GM12801 (cell line): ENCODE measurements around the gene IMPG1.

Experiments
- TF ChIP-seq, protein P1 (sequence below): IDR thresholded peaks from one replicate; pipeline ENCODE4 v1.5.1; 2011; ENCODE audit warnings: control low read depth; ENCODE audit not compliant: insufficient read length; ENCODE audit errors: extremely low read depth

IMPG1 gene

DNA sequence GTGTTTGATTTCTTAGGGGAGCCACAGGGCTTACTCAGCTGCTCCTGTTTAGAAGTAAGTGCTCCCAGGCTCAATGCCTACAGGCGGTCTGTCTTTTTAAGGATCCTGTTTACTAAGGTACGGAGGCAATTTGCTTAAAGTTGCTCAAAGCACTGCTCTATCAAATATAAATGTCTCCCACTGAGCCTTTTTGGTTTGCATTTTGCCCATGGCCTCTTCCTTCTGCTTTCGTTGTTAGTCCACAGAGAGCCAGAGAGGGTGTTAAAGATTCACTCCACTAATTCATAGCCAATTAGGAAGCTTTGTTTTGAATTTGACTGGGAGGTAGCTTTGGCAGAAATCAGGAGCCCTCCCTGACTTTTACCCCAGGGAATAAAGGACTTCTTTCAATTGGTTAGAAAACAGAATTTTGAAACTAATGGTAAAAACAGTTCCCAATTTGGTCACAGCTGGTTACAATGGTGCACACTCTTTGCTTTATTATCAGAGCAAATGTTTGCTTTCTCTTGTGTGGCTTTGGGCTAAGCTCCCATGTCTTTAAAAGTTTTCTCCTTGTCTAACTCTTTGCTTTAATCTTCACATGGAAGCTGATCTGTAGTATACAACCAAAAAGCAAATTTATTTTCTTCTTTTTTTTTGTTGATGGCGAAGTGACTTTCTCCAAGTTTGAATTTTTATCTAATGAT lies 126.2 kb downstream of the IMPG1 start:
- TF ChIP-seq, protein P1, sequence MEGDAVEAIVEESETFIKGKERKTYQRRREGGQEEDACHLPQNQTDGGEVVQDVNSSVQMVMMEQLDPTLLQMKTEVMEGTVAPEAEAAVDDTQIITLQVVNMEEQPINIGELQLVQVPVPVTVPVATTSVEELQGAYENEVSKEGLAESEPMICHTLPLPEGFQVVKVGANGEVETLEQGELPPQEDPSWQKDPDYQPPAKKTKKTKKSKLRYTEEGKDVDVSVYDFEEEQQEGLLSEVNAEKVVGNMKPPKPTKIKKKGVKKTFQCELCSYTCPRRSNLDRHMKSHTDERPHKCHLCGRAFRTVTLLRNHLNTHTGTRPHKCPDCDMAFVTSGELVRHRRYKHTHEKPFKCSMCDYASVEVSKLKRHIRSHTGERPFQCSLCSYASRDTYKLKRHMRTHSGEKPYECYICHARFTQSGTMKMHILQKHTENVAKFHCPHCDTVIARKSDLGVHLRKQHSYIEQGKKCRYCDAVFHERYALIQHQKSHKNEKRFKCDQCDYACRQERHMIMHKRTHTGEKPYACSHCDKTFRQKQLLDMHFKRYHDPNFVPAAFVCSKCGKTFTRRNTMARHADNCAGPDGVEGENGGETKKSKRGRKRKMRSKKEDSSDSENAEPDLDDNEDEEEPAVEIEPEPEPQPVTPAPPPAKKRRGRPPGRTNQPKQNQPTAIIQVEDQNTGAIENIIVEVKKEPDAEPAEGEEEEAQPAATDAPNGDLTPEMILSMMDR = no peak

DNA sequence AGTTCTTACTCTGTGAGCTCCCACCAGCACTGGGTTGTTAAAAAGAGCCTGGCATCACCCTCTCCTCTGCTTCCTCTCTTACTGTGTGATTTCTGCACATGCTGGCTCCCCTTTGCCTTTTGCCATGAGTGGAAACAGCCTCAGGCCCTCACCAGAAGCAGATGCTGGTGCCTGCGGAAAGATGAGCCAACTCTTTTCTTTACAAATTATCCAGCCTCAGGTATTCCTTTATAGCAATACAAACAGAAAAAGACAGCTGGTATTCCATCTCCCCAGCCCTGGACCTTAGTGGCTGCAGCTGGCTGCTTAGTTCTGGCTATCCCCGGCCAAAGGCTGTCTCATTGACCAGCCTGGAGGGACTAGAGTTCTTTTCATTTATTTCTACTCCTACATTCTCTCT lies 129.1 kb downstream of the IMPG1 start:
- TF ChIP-seq, protein P1 = no peak

DNA sequence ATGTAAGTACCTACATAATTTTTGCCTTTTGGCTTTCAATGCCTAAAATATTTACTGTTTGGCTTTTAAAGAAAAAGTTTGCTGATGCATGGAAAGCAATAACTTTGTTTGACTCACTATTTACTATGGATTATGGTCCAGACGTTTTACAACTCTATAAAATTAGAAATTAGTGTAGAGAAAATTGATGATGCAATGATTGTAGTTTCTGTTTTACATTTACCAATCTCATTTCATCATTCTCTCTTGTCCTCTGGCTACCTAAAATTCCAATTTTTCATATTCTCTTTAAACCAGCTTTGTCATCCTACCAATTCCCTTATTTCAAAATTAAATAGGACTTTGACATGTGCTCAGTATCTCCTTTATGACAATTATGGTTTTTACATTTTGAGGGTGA lies 131.0 kb downstream of the IMPG1 start:
- TF ChIP-seq, protein P1 = no peak

DNA sequence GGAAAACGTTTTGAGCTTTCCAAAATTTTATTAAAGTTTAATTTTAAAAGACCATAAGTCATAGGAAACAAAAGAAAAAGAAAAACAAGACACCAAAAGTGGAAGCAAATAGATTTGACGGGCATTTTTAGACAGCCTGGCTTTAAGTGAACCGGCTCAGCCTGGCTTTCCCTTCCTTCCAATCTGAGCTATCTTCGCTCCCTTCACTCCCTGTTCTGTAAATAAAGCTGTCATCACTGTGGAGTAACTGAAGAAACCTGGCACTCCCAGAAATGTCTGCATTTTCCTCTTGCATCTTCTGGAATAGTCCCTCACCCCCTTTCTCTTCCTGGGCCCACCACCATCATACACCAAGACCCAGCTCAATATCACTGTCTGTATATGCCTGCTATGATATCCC lies 131.9 kb downstream of the IMPG1 start:
- TF ChIP-seq, protein P1 = no peak

DNA sequence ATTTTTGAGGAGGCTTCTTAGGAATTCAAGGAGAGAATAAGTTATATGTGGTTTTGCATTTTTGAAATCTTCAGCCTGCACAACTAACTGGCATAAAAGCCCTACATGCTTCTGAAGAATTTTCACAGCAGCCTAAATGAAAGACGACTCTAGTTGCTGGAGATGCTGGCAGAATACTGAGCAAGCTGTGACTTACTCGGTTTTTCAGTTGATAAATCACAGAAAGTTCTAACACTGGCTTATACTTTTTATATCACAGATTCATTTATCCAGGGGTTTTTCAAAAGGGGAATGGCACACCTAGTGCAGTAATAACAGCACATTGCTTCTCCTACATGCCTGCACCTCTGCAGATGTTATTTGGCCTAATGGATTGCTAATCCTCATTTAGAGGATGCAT lies 134.6 kb downstream of the IMPG1 start:
- TF ChIP-seq, protein P1 = no peak

DNA sequence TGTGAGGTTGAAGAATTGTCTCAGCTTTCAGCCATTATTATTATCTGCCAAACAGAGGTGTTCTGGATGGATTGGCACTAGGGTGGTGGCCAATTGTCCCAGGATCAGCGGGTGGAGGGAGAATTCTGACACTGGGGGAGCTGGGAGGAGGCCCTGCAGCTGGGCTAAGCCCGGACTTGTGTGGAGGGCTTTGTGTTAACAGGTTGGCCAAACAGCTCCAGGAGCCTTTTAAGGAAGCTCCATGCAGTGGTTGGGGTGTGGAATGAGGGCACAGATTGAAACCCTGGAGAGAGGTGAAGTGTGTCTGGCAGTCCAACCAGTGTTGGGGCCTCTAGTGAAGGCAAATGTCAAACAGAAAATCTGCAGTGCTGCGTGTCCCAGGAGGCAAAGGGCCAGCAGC lies 135.8 kb downstream of the IMPG1 start:
- TF ChIP-seq, protein P1 = no peak

DNA sequence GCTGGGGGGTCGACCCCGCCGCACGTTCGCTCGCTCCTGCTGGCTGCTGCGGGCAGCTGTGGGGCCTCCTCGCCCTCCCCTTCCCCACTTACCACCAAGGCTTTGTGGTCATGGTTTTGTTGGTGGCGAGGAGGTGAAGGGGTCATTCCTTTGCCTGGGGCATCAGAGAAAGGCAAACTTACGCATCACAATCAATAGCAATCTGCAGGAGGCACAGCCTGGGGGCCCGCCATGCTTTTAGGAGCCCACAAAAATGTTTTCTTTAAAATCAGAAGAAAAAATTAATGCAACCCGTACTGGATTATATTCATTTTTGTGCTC lies 137.0 kb downstream of the IMPG1 start:
- TF ChIP-seq, protein P1 = no peak
